ENCODE results near the gene SLC1A5.
A peak's percentile ranks its signal among the peaks of the same experiment; 100 is the strongest.
"Not testable (repeated sequence)": the region's sequence is repeated elsewhere in the genome, so short reads cannot be mapped to it uniquely, and the experiment has no call there.

SLC1A5 gene

GRCh38 chr19:46788262-46788967 lies at the start of gene SLC1A5:
TSS of gene SLC1A5 (minus strand) at chr19:46788594. CDS start at chr19:46787965, 629 bp downstream.
- DNase-seq (ENCODE audit: low spot score) (peak; percentile 98), FAIRE-seq (no peak)

- no peak for DNase-seq (ENCODE audit: low spot score)
- no peak for FAIRE-seq
Measured at GRCh38 chr19:46838160-46838559, 49.8 kb upstream of the SLC1A5 start.

GRCh38 chr19:46834984-46835383 lies 46.6 kb upstream of the SLC1A5 start:
- DNase-seq (ENCODE audit: low spot score) (no peak), FAIRE-seq (no peak)

GRCh38 chr19:46834121-46834520 lies 45.7 kb upstream of the SLC1A5 start:
- FAIRE-seq: no peak

GRCh38 chr19:46830864-46831263 lies 42.5 kb upstream of the SLC1A5 start:
- DNase-seq (ENCODE audit: low spot score) (no peak), FAIRE-seq (no peak)

More at GRCh38 chr19:46834121-46834520, 45.7 kb upstream of the SLC1A5 start:
- DNase-seq (ENCODE audit: low spot score): no peak

GRCh38 chr19:46828484-46828883 lies 40.1 kb upstream of the SLC1A5 start:
- FAIRE-seq (no peak), DNase-seq (ENCODE audit: low spot score) (no peak)

GRCh38 chr19:46825731-46826055 lies 37.3 kb upstream of the SLC1A5 start:
- no peak for FAIRE-seq
- no peak for DNase-seq (ENCODE audit: low spot score)

GRCh38 chr19:46824890-46825730 lies 36.7 kb upstream of the SLC1A5 start:
- DNase-seq (ENCODE audit: low spot score) (no peak), FAIRE-seq (no peak)

GRCh38 chr19:46823049-46823448 lies 34.7 kb upstream of the SLC1A5 start:
- FAIRE-seq (no peak), DNase-seq (ENCODE audit: low spot score) (no peak)

GRCh38 chr19:46822410-46822787 lies 34.0 kb upstream of the SLC1A5 start:
- not testable (repeated sequence) for DNase-seq (ENCODE audit: low spot score); FAIRE-seq

GRCh38 chr19:46821512-46822409 lies 33.4 kb upstream of the SLC1A5 start:
- no peak for FAIRE-seq
- DNase-seq (ENCODE audit: low spot score): no peak

- DNase-seq (ENCODE audit: low spot score): no peak
Measured at GRCh38 chr19:46818812-46819211, 30.4 kb upstream of the SLC1A5 start.

GRCh38 chr19:46815833-46816627 lies 27.6 kb upstream of the SLC1A5 start:
- DNase-seq (ENCODE audit: low spot score): no peak
- FAIRE-seq: no peak

More at GRCh38 chr19:46818812-46819211, 30.4 kb upstream of the SLC1A5 start:
- FAIRE-seq: no peak

GRCh38 chr19:46813839-46814358 lies 25.5 kb upstream of the SLC1A5 start:
- FAIRE-seq (no peak), DNase-seq (ENCODE audit: low spot score) (peak; percentile 59)

GRCh38 chr19:46812977-46813838 lies 24.8 kb upstream of the SLC1A5 start:
- DNase-seq (ENCODE audit: low spot score) (peak; percentile 34), FAIRE-seq (no peak)

- no peak for DNase-seq (ENCODE audit: low spot score)
Measured at GRCh38 chr19:46809534-46810272, 21.3 kb upstream of the SLC1A5 start.

GRCh38 chr19:46806656-46807055 lies 18.3 kb upstream of the SLC1A5 start:
- DNase-seq (ENCODE audit: low spot score) (no peak), FAIRE-seq (no peak)

More at GRCh38 chr19:46809534-46810272, 21.3 kb upstream of the SLC1A5 start:
- FAIRE-seq: peak; percentile 13

- FAIRE-seq: not testable (repeated sequence)
Measured at GRCh38 chr19:46804432-46804831, 16.0 kb upstream of the SLC1A5 start.

GRCh38 chr19:46803555-46803954 lies 15.2 kb upstream of the SLC1A5 start:
- DNase-seq (ENCODE audit: low spot score) (no peak), FAIRE-seq (no peak)

More at GRCh38 chr19:46804432-46804831, 16.0 kb upstream of the SLC1A5 start:
- not testable (repeated sequence) for DNase-seq (ENCODE audit: low spot score)

Data from urothelium cell line (cell line).